ENCODE results near the gene TMEM131L.
"Not testable (repeated sequence)": the region's sequence is repeated elsewhere in the genome, so short reads cannot be mapped to it uniquely, and the experiment has no call there.

TMEM131L gene

GRCh38 chr4:153450544-153450917 lies 15.6 kb upstream of the TMEM131L start:
- intact Hi-C loops (cut with DNase I; ENCODE audit: low total_unique reads): loop anchor here (5.0 kb wide), 1 partner anchor 307 kb away; no protein-coding TSS in a partner anchor
- DNase-seq: no peak

GRCh38 chr4:153451145-153451544 lies 15.0 kb upstream of the TMEM131L start:
- H3K27ac ChIP-seq: peak overlapping the region in 1 of 2 donors; percentile 42
- intact Hi-C loops (cut with DNase I; ENCODE audit: low total_unique reads): loop anchor here (5.0 kb wide), 1 partner anchor 306 kb away; no protein-coding TSS in a partner anchor
- not testable (repeated sequence) for H3K9me3 ChIP-seq, DNase-seq, H3K36me3 ChIP-seq, H3K27me3 ChIP-seq, H3K4me3 ChIP-seq
- H3K4me1 ChIP-seq: peaks cover 0 to 50% (median 14%) of the 10 kb centered on the region in 4 donors

More at GRCh38 chr4:153450544-153450917, 15.6 kb upstream of the TMEM131L start:
- TF ChIP-seq CTCF (IDR thresholded peaks at IDR 0.05): no peak
- H3K4me1 ChIP-seq: peaks cover 0 to 50% (median 14%) of the 10 kb centered on the region in 4 donors
- no peaks in the 10 kb centered on the region for H3K27me3 ChIP-seq
- H3K4me3 ChIP-seq: no peak overlapping the region
- no peaks in the 10 kb centered on the region for H3K9me3 ChIP-seq
- no peaks in the 10 kb centered on the region for H3K36me3 ChIP-seq
- peak overlapping the region; percentile 15 to 42 for H3K27ac ChIP-seq

GRCh38 chr4:153451911-153452657 lies 14.1 kb upstream of the TMEM131L start:
- Histone ChIP-seq H3K9me3 (no peaks in the 10 kb centered on the region), H3K27ac (peak overlapping the region; percentile 16 to 42), H3K4me3 (no peak overlapping the region), H3K4me1 (peaks cover 0 to 45% (median 12%) of the 10 kb centered on the region in 4 donors), H3K36me3 (no peaks in the 10 kb centered on the region), H3K27me3 (no peaks in the 10 kb centered on the region)
- DNase-seq: no peak
- TF ChIP-seq CTCF (IDR thresholded peaks at IDR 0.05): no peak
- intact Hi-C loops (cut with DNase I; ENCODE audit: low total_unique reads): loop anchor here (5.0 kb wide), 1 partner anchor 305 kb away; no protein-coding TSS in a partner anchor

GRCh38 chr4:153452658-153453378 lies 13.3 kb upstream of the TMEM131L start:
- no peak overlapping the region for H3K4me3 ChIP-seq
- no peaks in the 10 kb centered on the region for H3K27me3 ChIP-seq
- H3K36me3 ChIP-seq: no peaks in the 10 kb centered on the region
- intact Hi-C loops (cut with DNase I; ENCODE audit: low total_unique reads): loop anchor here (5.0 kb wide), 1 partner anchor 304 kb away; no protein-coding TSS in a partner anchor
- H3K9me3 ChIP-seq: no peaks in the 10 kb centered on the region
- peaks cover 0 to 38% (median 7%) of the 10 kb centered on the region in 4 donors for H3K4me1 ChIP-seq
- no peak for DNase-seq
- H3K27ac ChIP-seq: peak overlapping the region in 1 of 2 donors; percentile 42
- TF ChIP-seq CTCF (IDR thresholded peaks at IDR 0.05): no peak

GRCh38 chr4:153453402-153453801 lies 12.8 kb upstream of the TMEM131L start:
- H3K27ac ChIP-seq: no peak overlapping the region
- H3K4me1 ChIP-seq: peaks cover 0 to 32% (median 4%) of the 10 kb centered on the region in 4 donors
- no peak for TF ChIP-seq CTCF (IDR thresholded peaks at IDR 0.05)
- H3K36me3 ChIP-seq: no peaks in the 10 kb centered on the region
- H3K4me3 ChIP-seq: no peak overlapping the region
- H3K9me3 ChIP-seq: no peaks in the 10 kb centered on the region
- intact Hi-C loops (cut with DNase I; ENCODE audit: low total_unique reads): loop anchor here (5.0 kb wide), 1 partner anchor 304 kb away; no protein-coding TSS in a partner anchor
- H3K27me3 ChIP-seq: no peaks in the 10 kb centered on the region
- no peak for DNase-seq

GRCh38 chr4:153458969-153459368 lies 7.2 kb upstream of the TMEM131L start:
- no peak for TF ChIP-seq CTCF (IDR thresholded peaks at IDR 0.05)
- Histone ChIP-seq H3K27ac (no peak overlapping the region), H3K9me3 (no peaks in the 10 kb centered on the region), H3K4me1 (peaks cover 0 to 2% (median 0%) of the 10 kb centered on the region in 4 donors), H3K27me3 (no peaks in the 10 kb centered on the region), H3K4me3 (no peak overlapping the region), H3K36me3 (no peaks in the 10 kb centered on the region)
- DNase-seq: no peak
- intact Hi-C loops (cut with DNase I; ENCODE audit: low total_unique reads): no loop called here

GRCh38 chr4:153461549-153461948 lies 4.6 kb upstream of the TMEM131L start:
- H3K4me1 ChIP-seq: peaks cover 0 to 18% (median 11%) of the 10 kb centered on the region in 4 donors
- not testable (repeated sequence) for H3K9me3 ChIP-seq, H3K4me3 ChIP-seq, H3K36me3 ChIP-seq, H3K27ac ChIP-seq, DNase-seq, H3K27me3 ChIP-seq
- intact Hi-C loops (cut with DNase I; ENCODE audit: low total_unique reads): loop anchor here (5.0 kb wide), 1 partner anchor 119 kb away; the partner anchor contains the start of gene MND1
